ENCODE measurements around the gene PRAF2.

- TF ChIP-seq CTCF (IDR thresholded peaks at IDR 0.05 in 4 of 5, conservative IDR thresholded peaks at IDR 0.05 in 1 of 5) = no peak
- TF ChIP-seq POLR2A (IDR thresholded peaks at IDR 0.05) = no peak
These were observed 48.7 kb upstream of the PRAF2 start for GRCh38 chrX:49122499-49122898.

Measured in gastrocnemius medialis (tissue), 4 donors.